HS-5 (cell line): Measurements from ENCODE around the gene CERK.

Experiments
- DNase-seq: peaks from one replicate; pipeline ENCODE4 v3.0.0-alpha.2; 2012; ENCODE audit warnings: low read depth

Gene CERK

DNA sequence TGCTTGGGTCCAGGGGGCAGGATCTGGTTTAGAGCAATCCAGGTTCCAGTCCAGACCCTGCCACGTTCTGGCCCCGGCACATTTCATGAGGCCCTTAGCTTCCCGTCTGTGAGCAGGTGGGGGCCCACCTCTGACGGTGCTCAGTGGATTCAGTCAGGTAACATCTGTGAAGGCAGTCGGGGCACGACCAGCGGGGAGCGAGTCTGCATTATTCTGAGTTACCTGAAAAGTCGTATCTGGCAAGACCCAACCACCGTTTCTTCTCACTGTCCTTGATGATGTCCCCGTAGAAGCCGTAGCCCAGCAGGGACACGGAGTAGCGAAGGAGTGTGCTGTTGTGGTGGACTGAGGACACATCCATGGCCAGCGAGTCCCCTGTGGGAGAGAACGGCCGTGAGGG lies 39.0 kb downstream of the CERK start:
- no peak for DNase-seq

DNA sequence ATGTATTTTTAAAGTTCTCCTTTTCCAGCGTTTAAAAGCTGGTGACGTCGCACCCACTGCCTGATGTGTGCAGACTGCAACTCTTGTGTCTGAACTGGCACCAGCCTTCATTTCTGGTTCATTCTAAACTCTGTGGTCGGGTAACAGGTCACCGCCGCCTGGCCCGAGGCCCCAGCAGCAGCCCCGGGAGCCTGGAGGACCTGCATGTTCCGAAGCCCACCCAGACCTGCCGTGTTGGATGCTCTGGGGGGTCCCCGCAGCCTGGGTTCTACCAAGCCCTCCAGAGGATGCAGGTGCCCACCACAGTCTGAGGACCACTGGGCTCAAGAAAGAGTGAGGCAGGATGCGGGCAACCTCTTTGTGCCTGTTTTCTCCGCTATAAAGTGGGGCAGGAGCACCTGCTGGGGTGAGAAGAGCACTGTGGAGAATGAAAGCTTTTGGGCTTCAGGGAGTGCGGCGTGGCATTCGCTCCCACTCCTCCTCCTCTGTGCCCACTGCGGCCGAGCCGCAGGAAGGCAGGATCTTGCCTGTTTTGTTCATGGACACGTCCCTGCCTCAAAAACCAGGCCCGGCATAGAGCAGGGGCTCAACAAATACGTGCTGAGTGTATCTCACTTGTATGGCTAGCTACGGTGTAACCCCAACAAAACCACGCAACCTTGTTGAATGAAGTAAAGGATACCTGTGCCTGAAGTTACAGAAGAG lies 40.1 kb downstream of the CERK start:
- no peak for DNase-seq

DNA sequence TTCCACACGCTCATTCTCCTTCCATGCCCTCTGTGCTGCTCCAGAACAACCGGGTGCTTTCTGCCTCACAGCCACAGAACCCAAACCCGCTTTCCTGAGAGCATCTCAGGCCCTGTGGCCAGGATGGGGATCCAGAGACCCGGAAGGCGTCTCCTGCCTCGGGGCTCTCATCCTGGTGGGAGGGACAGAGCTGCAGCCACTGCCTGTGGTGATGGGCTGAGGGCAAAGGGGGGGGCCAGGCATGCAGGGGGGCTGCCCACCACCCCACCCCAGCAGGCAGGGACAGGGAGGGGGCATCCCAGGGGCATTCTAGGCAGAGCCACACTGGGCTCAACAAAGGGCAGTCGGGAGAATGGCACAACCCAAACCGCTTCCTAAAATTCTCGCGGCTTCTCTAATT lies 41.4 kb downstream of the CERK start:
- no peak for DNase-seq

DNA sequence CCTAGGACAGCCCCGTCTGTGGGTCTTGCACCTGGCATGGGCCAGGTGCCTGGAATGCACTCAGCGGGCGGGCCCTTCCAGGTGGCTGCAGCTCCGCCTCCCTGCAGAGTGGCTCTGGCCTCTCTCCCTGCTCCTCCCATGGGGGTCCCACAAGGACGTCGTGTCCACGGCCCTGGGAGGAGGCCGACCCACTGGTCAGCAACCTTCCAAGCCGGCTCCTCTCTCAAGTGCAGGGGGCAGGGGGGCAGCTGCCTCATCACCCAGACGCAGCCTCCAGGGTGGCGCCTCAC lies 41.9 kb downstream of the CERK start:
- DNase-seq, result no peak

DNA sequence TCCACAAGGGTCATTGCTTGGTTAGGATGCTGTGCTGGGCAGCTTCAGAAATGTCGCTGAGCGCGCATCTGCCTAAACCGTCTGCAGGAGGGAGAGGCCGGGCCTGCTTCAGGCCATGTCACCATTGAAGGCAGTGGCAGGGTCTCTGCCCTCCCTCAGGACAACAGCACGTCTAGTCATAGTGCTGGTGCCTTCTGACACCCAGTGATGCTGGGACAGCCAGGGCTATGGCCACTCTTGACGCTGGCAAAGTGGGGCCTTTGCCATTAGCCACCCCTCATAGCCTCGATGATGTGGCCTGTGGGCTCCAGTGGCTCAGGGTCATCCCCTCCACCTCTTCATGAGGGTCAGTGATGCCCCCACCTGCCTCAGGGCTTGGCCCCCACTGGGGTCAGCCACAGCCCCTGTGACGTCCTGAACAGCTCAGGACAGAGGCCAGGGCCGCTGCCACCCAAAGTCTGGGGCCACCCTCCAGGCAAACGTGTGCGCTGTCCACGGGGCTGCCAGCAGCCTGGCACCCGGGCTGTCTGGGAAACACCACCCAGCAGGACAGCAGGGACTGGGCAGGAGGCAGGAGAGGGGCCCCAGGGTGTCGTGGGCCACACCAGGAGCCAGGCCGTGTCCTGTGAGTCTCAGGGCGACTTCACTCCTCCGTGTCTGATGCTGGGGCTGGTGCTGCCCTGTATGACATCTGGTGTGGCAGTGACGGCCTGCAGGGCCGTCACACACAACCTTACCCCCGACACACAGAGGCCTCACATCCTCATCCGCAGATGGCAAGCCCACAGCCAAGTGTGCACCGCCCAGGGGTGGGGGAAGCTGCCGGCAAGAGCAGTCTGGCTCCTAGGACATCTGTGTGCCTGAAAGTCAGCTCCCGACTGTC lies 42.5 kb downstream of the CERK start:
- DNase-seq, result no peak

DNA sequence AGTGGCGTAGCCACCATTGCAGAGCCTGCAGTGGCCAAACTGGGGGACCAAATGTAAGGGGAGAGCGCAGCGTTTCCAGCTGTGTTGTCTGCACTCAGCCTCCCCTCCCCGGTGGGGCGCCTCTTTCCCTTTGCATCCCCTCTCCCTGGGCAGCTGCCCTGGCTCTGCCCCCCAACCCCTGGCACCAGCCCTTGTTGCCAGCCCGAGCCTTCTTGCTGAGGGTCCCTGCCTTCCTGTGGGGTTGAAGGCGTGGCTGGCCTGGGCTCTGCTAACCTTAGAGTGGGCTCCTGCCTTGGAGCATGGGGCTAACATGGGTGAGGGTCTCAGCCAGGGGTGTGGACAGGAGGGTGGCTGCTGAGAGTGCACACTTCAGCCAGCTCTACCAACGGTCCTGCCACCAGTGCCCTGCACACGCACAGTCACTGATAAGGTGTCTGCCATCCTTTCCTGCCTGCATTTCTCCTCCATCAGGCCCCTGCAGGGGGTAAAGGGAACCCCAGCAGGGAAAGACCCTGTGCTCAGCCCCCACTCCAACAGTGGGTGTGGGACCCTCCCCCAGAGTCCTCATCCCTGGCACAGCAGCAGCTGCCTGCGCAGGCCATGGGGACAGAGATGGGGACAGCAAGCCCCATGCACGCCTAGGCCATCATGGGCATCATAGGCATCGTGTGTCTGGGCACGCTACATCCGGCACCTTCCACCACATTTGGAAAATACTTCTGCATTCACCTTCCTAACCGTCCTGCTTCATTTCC lies 43.5 kb downstream of the CERK start:
- no peak for DNase-seq

DNA sequence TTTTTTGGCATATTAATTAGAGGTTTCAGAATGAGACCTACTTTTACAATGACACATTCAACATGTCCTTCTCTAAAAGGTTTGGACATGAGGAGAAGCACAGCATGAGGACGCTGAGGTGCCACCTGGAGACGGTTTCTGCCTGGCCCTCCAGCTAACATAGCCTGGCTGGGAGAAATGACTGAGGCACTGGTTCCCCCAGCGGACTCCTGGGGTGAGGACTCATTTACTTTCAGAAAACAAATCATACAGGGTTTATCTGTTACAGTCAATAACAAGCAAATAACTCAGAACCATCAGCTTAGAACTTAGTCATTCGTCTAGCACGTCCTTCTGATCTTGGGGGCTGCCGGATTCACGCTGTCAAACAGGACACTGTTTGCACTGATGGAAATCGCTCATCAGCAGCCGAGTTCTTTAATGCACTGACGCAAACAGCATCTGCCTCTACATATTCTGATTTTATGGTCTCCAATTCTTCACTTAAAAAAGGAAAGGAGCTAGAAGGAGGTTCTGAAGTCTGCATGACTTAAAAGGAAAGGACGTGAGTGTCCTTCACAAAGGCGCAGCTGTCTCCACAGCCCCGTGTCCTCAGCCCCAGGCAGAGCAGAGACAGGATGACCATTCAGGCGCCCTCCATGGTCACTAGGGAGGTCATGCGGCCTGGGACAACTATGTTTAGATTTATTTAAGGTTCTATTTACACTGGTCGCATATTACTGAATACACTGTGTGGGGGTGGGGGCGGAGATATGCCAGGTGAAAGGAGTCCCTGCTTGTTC lies 44.2 kb downstream of the CERK start:
- DNase-seq, result no peak

DNA sequence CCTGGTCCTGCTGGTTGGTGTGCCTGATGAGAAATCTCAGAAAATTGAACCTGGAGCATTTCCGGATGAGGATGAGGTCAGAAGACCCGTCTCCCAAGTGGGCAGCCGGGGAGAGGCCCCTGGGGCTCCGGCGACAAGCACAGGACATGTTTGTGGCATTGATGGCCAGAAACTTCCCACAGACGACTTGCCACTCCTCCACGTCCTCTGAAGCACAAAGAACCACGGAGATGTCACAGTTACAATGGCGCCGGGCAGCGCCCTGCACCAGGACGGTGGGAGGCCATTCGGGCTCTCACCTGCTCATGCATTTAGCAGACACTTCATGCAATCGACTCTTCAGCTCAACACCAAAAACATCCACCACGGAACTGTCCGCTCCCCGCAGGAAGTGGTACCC lies 46.5 kb downstream of the CERK start:
- DNase-seq, result no peak

DNA sequence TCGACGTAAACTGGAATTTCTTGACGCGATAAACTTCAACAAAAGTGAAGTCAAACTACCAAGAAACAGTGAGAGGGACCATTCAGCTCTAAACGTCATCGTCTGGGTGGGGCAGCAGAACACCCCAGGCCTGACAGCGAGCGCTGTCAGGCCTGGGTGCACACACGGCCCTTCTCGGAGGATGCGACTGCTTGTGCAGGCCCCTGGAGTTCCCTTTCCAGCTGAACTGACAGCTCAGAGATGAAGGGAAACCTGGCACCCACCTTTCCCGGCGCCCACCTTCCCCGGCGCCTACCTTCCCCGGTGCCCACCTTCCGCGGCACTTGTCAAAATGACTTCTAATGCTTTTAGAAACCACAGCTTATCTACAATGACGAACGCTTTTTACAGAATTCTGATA lies 47.9 kb downstream of the CERK start:
- no peak for DNase-seq

DNA sequence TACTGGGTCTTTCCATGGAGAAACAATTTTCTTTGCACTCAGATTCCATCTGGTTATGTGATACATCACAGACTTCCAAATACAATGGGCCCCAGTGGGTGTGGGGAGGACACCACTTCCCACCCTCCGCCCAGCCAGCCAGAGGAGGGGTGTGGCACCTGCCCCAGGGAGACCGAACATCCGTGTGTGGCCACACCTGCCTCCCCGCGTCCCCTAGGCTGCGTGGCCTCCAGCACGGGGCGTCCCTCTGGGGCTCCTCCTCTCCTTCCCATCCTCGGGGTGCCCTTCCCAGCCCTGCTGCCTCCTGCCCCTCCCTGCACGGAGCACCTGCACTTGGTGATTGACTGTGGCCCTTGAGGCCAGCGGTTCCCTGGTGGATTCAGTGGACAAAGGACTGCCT lies 49.1 kb downstream of the CERK start:
- no peak for DNase-seq

DNA sequence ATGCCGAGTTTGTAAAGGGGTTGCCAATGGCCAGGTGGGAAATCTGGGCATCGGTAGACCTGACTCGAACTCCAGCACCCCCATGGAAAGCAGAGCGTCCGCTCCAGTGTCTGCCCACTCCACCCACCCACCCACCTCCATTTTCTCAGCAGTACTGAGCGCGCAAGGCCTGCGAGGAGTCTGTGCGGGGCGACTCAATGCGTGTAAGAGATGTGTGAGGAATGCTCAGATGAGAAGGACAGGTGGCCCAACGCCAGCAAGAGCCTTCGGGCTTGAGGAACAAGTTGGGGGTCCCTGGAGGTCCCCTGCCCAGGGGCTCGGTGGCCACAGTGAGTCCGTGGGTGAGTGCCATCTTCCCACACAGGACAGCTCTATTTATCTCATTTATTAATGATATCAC lies 50.6 kb downstream of the CERK start:
- no peak for DNase-seq

DNA sequence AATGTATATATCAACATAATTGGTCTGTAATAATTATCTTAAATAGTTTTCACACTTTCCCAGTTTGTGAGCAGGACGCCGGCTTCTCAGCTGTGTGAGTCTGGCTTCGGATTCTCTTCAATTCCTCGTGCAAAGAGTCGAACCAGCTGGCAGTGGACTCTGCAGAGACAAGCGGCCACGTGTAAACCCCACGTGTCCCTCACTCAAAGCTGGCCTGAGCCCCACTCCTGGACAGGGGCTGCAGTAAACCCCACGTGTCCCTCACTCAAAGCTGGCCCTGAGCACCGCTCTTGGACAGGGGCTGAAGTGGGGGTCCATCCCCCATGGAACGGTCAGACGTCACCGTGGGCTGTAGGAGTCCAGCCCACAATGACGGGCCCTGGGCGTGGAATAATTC lies 51.0 kb downstream of the CERK start:
- DNase-seq, result no peak

DNA sequence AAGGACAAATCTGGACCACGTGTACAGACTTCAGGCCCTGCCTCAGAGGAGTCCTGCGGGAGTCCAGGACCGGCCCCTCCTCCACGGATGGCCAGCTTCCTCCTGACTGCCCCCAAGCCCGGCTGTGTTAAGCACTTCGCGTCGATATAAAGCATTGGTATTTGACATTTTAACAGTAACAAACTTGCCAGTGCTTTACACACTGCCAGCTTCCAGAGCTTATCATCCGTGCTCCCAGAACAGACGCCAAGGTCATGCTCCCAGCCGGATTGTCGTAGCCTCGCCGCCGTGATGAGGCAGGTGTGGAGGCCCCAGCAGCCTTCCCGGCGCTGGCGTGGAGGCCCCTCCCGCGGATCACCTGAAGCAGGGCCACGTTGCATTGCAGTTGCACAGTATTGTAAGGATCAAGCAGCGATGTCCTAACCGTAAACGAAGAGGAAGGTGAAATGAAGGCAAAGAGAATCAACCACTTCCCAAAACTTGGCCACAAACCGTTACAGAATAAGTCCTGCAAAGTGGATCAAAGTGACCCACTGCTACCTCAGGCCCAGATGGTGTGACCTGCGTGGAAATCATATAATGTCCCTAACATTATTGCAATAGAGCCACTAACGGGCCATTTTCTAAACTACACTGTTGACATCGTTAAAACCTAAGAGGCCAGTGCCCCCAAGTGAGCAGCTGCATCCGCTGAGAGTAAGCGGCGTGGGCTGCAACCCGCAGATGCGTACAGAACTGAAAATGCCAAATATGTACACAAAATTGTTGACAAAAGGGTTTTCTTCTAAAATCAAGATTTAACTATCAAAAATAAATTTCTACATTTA lies 51.6 kb downstream of the CERK start:
- no peak for DNase-seq

DNA sequence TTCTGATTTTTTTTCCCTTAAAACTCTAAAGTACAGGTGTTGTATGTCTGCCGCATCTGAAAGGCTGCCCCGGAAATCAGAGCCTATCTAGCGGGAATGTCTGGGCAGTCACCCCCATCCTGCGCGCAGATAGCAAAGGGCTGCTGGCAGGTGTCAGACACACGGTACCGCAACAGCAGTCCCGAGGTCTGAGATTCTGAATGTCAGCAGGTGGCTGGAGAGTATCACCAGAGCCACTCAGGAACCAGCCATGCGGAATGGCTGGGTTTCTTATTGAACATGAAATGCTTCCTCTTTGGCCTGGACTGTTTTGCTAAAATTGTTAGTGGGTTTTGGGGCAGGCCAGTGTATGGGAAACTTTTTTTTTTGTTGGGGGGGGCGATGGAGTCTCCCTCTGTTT lies 53.3 kb downstream of the CERK start:
- no peak for DNase-seq

DNA sequence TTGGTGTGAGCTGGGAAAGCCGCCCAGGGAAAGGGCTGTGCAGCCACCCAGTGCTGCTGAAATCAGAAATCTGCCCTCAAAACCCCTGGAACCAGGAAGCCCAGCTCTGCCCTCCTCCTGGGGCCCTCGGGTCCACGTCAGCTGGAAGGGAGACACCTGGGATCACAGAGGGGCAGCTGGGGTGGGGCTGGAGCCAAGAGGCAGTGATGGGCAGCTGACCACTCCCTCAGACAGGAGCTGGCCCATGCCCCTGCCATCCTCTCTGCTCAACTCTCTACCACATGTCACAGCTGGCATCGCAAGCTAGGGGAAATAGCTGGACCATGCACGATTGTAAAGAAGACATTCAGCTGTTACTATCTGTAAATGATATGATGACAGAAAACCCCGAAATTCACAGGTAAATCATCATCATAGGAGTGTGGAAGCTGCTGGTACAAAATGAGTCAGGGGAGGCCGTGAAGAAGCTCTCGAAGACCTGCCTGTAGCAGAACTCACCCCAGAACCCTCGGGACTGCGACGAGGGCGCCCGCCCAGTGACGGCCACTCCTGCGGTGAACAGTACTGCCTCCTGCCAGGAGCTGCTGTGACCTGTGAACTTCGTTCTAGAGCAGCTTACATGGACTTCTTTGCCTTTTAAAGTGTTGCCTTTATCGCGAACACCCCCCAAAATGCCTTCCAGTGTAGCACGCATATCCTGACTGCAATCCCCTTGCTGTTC lies 55.9 kb downstream of the CERK start:
- no peak for DNase-seq

DNA sequence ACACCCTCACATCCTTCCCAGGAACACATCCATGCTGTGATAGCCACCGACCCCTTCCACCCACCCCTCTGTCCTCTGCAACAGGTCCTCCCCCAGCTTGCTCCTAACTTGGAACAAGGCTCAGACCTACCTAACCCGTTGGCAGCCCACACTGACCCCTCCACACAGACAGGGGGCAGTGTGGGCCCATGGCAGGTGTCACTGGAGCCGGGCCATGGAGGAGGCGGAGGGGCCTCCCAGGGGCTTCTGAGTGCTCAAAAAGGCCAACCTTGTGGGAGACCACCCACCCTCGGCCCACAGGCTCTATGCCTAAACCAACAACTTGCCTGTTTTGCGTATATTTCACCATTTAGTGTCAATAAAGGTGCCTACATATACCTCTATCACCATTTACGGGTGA lies 57.0 kb downstream of the CERK start:
- no peak for DNase-seq

DNA sequence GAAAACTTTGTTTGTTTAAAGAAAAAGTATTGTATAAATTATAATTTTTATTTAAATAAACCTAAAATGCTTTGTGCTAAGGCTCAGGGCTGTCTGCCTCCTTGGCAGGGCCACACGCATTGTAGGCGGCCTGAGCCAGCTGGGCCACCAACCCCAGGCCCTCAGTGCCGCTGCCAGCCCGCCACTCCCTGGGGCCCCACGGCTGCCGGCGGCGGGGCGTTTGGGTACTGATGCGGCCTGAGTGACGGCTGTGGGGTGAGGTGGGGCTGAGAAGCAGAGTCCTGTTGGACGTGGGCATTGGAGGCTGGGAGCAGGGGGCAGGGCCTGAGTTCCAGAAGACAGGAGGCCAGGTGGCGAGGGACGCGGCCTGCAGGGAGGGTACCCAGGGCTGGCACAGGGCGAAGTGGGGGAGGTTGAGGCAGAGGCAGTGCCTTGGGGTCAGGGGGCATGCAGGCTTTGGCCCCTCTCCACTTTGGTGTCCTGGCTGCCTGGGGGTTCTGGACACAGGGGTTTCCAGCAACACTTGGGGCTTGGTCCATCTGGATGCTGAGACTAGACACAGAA lies 58.3 kb downstream of the CERK start:
- DNase-seq, result no peak

DNA sequence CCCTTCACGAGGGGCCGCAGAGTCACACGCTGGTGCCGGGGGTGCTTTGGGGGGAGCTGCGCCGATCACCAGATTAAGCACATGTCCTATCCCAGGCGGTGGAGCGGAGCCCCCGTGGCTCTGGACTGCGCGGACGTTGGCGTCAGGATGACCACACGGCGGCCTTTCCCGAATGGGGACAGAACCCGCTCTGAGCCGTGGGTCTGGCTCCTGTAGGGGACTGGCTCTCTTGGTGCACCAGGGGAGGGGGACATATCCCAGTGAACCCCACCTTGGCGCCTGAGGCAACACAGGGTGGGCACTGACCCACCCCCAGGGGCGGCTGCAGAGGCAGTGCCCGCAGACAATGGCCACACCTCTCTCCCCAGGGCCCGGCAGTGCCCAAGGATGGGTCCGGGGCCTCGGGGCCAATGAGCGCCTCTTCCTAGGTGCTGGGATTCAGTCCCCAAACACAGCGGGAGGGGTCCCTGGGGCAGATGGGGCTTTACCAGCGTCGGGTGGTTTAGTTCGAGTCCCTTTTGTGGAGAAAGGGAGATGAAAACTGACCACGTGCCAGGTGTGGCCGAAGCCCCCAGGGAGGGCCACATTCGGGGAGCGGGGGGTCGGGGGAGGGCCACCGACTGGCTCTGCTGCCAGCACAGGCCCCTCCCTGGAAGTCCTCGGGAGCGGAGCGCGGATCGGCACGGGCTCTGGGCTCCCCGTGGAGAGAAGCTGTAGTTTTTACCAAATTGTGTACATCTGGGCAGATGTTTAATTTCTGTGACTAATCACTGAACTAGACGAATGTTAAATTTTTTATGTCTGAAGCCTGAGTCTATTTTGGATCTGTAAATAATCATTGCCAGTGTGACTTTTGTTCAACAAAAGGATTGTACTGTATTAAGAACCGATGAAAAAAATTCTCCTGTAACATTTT lies 59.0 kb downstream of the CERK start:
- DNase-seq, result no peak

DNA sequence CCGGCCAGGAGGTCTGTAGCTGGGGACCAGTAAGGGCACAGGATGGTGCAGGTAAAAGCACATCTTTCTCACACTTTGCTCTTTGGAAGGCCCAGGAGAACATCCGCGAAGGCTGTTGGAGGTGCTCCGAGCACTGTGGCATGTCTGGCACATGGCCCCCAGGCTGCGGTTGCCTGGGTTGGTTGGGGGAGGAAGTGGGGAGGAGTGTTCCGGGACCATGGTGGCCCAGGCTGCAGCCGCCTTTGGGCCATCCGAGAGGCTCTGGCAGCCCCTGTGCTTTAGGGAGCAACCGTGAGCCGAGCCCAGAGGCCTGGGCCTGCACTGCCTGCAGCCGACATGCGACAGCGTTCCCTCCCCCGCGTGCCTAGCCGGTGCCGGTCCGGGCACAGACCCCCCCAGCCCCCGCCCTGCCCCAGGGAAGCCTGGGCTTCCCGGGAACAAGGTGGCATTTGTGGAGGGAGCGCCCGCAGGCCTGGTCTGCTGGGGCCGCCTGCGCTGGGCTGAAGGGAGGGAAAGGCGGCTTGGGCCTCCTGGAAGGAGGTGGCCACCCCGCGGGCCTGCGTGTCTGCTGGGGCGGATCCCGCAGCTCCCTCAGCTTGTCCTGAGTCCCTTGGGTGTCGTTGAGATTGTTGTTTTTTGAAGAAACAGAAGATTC lies 59.9 kb downstream of the CERK start:
- no peak for DNase-seq
